GM19452 (cell line): Measurements from ENCODE around the gene RFK.

Experiments
- ATAC-seq: cut with Tn5 transposase; IDR thresholded peaks from one replicate; pipeline ENCODE4 v1.9.1; 2021; ENCODE audit not compliant: unreplicated experiment

Gene RFK

GRCh38 chr9:76413658-76414057 lies 19.4 kb upstream of the RFK start:
- ATAC-seq = no peak

DNA sequence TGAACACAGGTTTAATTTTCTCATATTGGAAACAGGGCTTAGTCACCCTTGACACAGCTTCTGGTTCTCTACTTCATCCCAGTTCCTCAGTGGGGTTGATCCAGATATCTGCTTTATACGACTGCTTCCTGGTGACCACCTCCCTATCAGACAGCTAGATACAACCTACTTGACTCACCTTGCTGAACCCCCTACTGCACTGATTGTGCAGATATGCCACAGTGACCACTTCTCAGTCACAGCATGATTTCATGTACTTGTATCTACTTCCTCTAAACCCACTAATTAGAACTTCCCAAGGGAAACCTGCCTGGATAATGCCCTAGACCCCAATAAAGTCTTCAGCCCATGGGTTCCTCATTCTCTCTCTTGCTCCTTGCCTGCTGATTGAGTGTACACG lies 18.4 kb upstream of the RFK start:
- no peak for ATAC-seq

GRCh38 chr9:76405868-76406267 lies 11.6 kb upstream of the RFK start:
- ATAC-seq = no peak

GRCh38 chr9:76405340-76405739 lies 11.1 kb upstream of the RFK start:
- ATAC-seq = no peak

DNA sequence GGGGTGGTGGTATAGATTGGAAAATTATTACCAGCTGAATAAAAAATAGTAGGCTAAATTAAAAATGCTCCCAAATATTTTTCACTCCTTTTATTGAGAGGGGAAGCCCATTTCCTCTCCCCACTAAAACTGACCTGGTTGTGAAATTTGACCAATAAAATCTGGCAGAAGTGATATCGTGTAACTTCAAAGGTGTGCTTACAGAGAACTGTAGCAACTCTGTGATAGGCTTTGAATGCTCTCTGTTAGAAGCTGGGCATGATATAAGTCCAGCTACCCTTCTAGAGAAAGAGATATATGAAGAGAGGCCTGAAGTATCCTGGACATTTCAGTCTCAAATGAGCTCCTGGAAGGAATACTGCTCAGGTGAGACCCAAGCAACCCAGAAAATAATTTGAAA lies 10.2 kb upstream of the RFK start:
- ATAC-seq = no peak

- ATAC-seq = peak; percentile 89
Measured at GRCh38 chr9:76403352-76403751, 9.1 kb upstream of the RFK start.

DNA sequence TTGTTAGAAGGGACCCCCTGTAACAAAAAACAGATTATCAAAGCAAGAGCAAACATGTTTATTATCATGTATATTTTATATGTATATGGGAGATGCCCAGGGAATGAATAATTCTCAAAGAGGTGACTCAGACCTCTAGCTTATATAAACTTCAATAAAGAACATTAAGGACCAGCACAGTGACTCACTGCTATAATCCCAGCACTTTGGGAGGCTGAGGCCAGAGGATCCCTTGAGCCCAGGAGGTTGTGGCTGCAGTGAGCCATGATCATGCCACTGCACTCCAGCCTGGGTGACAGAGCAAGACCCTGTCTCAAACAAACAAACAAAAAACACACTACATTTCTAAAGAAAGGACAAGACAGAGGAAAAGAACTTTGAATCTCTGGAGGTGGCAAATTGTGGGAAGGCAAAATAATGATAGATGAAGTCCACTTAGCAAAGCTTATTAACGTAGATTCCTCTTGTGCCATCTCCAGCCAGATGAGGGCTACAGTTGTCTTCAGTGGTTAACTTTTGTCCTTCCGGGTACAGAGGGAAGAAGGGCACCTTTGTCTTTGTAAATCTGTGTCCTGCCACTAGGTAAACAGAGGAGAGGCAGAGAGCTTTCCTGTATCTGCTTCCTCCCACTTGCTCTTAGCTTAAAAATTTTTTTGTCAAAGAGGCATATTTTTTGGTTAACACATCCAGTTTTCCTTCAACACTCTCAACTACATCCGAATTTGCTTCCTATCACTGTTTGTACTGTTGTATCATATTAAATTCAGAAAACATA lies 7.5 kb upstream of the RFK start:
- ATAC-seq = no peak

- no peak for ATAC-seq
Measured at GRCh38 chr9:76401176-76401575, 7.0 kb upstream of the RFK start.

- ATAC-seq = no peak
Measured at GRCh38 chr9:76400534-76401096, 6.4 kb upstream of the RFK start.

- no peak for ATAC-seq
Measured at GRCh38 chr9:76399856-76400255, 5.6 kb upstream of the RFK start.

GRCh38 chr9:76396597-76396996 lies 2.4 kb upstream of the RFK start:
- ATAC-seq = no peak

- ATAC-seq = no peak
Measured at GRCh38 chr9:76396144-76396543, 1.9 kb upstream of the RFK start.

- ATAC-seq = no peak
Measured at GRCh38 chr9:76395381-76395780, 1.2 kb upstream of the RFK start.

GRCh38 chr9:76394960-76395252 lies 680 bp upstream of the RFK start:
- ATAC-seq = peak; percentile 48

DNA sequence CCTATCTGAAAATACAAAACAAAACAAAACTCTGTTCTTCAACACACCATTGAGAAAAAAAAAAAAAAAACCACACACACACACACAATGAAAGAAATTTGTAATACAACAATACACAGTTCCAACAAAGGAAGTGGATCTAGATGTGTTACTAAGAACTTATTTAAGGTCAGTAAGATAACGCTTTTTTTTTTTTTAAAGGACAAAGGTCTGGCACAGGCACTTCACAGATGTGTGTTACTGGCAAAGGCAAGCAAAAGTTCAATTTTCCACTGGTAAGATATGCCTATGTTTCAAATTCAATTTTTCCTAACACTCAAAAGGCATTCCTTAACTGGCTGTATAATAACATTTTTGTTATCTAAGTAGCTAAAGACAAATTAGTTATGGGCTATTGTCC lies 3.6 kb downstream of the RFK start:
- no peak for ATAC-seq

DNA sequence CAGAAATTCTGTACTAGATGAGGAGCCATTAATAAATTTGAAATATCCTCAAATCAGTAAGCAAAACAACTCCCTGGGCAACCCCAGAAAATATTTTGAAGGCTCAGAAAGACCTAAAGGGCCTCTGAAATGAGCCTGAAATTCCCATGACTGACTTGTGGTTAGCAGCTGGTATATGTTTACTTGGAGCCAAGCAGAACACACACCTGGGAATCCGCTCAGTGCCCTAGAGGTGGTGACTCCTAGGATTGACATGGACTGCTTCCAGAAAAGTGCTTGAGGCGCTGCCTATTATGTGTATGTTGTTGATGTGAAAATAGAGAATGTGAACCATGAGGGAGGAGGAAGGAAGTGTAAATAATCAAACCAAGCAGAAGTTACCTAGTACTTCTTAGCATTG lies 14.7 kb downstream of the RFK start:
- no peak for ATAC-seq

- ATAC-seq = no peak
Measured at GRCh38 chr9:76378367-76379073, 15.7 kb downstream of the RFK start.

DNA sequence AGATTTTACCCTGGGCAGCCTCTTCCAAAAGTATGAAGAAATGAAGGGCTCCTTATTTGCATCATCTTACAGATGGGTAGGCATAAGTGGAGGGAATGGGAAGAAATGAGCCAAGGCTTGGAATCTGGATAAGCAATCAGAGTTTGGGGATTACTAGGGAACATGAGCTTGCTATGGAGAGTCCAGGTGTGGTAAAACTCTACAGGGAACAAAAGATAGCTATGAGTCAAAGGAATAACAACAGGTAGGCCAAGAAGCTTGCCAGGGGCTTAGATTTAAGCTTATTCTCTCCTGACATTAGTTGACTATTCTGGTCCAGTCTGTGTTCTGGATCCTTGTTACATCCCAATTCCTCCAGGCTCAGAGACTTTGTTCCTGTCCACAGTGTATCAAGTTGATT lies 16.4 kb downstream of the RFK start:
- no peak for ATAC-seq

- no peak for ATAC-seq
Measured at GRCh38 chr9:76374783-76375559, 19.3 kb downstream of the RFK start.

DNA sequence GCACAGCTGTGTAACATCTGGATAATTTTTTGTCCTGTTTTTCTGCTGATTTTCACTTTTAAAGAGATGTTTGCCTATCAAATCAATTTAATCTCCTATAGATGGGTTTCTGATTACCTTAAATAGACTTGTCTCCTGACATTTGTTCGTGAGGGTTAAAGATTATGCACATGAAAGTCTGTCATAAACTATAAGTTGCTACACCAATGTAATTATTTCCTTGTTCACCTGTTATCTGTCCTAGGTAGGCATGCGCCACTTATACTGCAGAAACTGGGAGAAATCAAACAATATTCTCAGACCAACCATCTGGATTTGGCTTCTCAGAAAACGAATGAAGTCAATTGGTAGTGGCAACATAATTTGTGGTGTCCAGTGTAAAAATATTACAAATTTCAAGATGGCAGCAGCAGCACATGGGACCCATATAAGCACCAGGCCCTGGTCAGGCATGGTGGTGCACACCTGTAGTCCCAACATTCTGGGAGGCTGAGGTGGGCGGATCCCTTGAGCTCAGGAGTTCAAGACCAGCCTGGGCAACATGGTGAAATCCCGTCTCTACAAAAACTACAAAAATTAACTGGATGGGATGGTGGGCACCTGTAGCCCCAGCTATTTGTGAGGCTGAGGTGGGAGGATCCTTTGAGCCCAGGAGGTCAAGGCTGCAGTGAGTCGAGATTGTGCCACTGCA lies 20.3 kb downstream of the RFK start:
- ATAC-seq = no peak

GRCh38 chr9:76373173-76373783 lies 20.9 kb downstream of the RFK start:
- ATAC-seq = no peak
